ENCODE data around the gene TMEM272. TPM values are rescaled to one million over a fixed set of nuclear protein-coding genes. Genes with fewer than 3 reads are reported as not detected.

The TMEM272 gene
- total and polyA plus RNA-seq, 7 donors: 0.17 to 0.49 (median 0.27) TPM; not detected in 1

DNA sequence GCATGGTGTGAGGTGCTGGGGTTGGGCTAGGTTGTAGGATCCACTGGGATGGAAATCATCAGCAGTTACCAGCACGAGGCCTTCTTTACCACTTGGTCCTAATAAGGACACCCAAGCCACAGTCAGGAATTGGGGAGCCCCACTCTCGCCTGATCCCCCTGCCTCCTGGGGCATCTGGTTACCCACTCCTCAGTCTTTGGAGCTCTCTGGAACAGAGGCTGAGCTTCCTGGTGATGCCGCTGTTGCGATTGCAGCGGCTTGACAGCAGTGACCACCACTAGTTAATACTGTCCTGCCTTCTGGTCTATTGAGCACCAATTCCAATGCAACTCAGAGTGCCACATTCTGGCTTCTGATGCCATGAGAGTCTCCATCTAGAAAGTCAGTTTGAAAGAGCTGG, 13.5 kb downstream of the TMEM272 start:
- Histone ChIP-seq H3K27ac (no peak overlapping the region), H3K4me3 (no peak overlapping the region), H3K27me3 (ENCODE audit: insufficient read depth in 3 of 3, low read length in 2 of 3) (no peaks in the 10 kb centered on the region), H3K36me3 (ENCODE audit: insufficient read depth in 1 of 2, low read depth in 1 of 2) (no peaks in the 10 kb centered on the region), H3K9me3 (no peaks in the 10 kb centered on the region), H3K4me1 (peaks cover 6% of the 10 kb centered on the region)
- 91 to 98% (median 95%) methylated on average over 5 of the region's 5 CpGs for WGBS, 3 donors
- DNase-seq (no peak), ATAC-seq (no peak)
- intact Hi-C loops (cut with DNase I): no loop called here
- no peak for TF ChIP-seq CTCF (IDR thresholded peaks at IDR 0.05)

DNA sequence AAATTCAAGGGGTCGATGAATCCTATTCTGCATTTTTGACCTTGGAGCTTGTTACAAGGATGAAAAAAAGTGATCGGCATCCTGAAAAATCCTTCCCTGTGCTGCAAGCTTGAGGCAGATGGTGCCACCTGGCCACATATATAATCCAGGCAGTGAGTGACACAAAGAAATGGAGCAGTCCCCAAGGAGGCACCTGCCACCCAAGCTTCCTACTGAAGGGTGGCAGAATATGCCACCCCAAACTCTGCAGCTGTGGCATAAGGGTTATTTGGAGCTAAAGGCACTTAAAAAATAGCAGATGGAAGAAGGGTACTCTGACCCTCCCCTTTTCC, 15.4 kb downstream of the TMEM272 start:
- no peak overlapping the region for H3K27ac ChIP-seq
- whole genome bisulfite sequencing, 3 donors: 49 to 73% (median 60%) methylated on average over 2 of the region's 2 CpGs
- intact Hi-C loops (cut with DNase I): no loop called here

GRCh38 chr13:51828730-51829567, 16.0 kb downstream of the TMEM272 start:
- intact Hi-C loops (cut with DNase I): no loop called here
- no peak overlapping the region for H3K27ac ChIP-seq
- DNase-seq: no peak
- WGBS, 3 donors: 85 to 88% (median 88%) methylated on average over 8 of the region's 8 CpGs
- ATAC-seq: no peak
- peaks cover 6% of the 10 kb centered on the region for H3K4me1 ChIP-seq
- no peaks in the 10 kb centered on the region for H3K36me3 ChIP-seq (ENCODE audit: insufficient read depth in 1 of 2, low read depth in 1 of 2)
- no peak overlapping the region for H3K4me3 ChIP-seq
- H3K9me3 ChIP-seq: no peaks in the 10 kb centered on the region
- TF ChIP-seq CTCF (IDR thresholded peaks at IDR 0.05): no peak
- no peaks in the 10 kb centered on the region for H3K27me3 ChIP-seq (ENCODE audit: insufficient read depth in 3 of 3, low read length in 2 of 3)

More for the DNA sequence above, 15.4 kb downstream of the TMEM272 start:
- Histone ChIP-seq H3K4me1 (peaks cover 6% of the 10 kb centered on the region), H3K36me3 (ENCODE audit: insufficient read depth in 1 of 2, low read depth in 1 of 2) (no peaks in the 10 kb centered on the region), H3K9me3 (no peaks in the 10 kb centered on the region), H3K27me3 (ENCODE audit: insufficient read depth in 3 of 3, low read length in 2 of 3) (no peaks in the 10 kb centered on the region), H3K4me3 (no peak overlapping the region)
- TF ChIP-seq CTCF (IDR thresholded peaks at IDR 0.05): no peak
- DNase-seq (no peak), ATAC-seq (no peak)

GRCh38 chr13:51827254-51827653, 17.7 kb downstream of the TMEM272 start:
- Histone ChIP-seq H3K27ac (no peak overlapping the region), H3K27me3 (ENCODE audit: insufficient read depth in 3 of 3, low read length in 2 of 3) (no peaks in the 10 kb centered on the region), H3K4me3 (no peak overlapping the region), H3K36me3 (ENCODE audit: insufficient read depth in 1 of 2, low read depth in 1 of 2) (no peaks in the 10 kb centered on the region), H3K4me1 (peaks cover 6% of the 10 kb centered on the region), H3K9me3 (no peaks in the 10 kb centered on the region)
- ATAC-seq (no peak), DNase-seq (no peak)
- no peak for TF ChIP-seq CTCF (IDR thresholded peaks at IDR 0.05)
- 50 to 66% (median 55%) methylated on average over 4 of the region's 4 CpGs for WGBS, 3 donors
- intact Hi-C loops (cut with DNase I): no loop called here

- no peak for DNase-seq
- peaks cover 6% of the 10 kb centered on the region for H3K4me1 ChIP-seq
- H3K9me3 ChIP-seq: no peaks in the 10 kb centered on the region
- no peak overlapping the region for H3K27ac ChIP-seq
- H3K36me3 ChIP-seq (ENCODE audit: insufficient read depth in 1 of 2, low read depth in 1 of 2): no peaks in the 10 kb centered on the region
- TF ChIP-seq CTCF (IDR thresholded peaks at IDR 0.05): no peak
- H3K27me3 ChIP-seq (ENCODE audit: insufficient read depth in 3 of 3, low read length in 2 of 3): no peaks in the 10 kb centered on the region
- no peak overlapping the region for H3K4me3 ChIP-seq
- peak in 1 of 4 donors; percentile 30 for ATAC-seq
- WGBS, 3 donors: 15 to 22% (median 16%) methylated on average over 7 of the region's 7 CpGs
- intact Hi-C loops (cut with DNase I): no loop called here
Measured at GRCh38 chr13:51826606-51827005, 18.4 kb downstream of the TMEM272 start.

Data from psoas muscle (tissue), 8 donors.